Measurements from ENCODE around the gene WWC2. TPM values are rescaled to one million over a fixed set of nuclear protein-coding genes. Genes with fewer than 3 reads are reported as not detected.

Gene WWC2
- total RNA-seq, 1 donor from 2014 or later: 0.05 TPM

DNA sequence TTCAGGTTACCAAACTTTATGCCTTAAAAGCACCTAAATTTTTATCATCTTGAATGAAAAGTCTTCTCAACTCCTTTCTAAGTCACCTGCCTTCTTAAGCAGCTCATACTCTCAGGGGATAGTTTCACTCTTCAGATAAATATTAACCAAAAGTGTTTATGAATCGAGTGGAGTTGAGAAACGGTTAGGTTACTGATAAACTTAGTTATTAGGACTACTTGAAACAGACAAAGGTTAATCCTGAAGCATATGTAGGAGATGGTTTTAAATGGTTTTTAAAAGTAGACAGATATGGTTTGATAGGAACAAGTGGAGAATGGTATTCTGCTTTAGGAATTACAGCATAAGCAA is 188.2 kb downstream of the WWC2 start:
- intact Hi-C loops (cut with micrococcal nuclease): no loop called here

GRCh38 chr4:183287677-183288076 is 188.6 kb downstream of the WWC2 start:
- intact Hi-C loops (cut with micrococcal nuclease): no loop called here

- intact Hi-C loops (cut with micrococcal nuclease): no loop called here
Observed at GRCh38 chr4:183288955-183289354, 189.9 kb downstream of the WWC2 start.

GRCh38 chr4:183289688-183290087 is 190.6 kb downstream of the WWC2 start:
- intact Hi-C loops (cut with micrococcal nuclease): no loop called here

DNA sequence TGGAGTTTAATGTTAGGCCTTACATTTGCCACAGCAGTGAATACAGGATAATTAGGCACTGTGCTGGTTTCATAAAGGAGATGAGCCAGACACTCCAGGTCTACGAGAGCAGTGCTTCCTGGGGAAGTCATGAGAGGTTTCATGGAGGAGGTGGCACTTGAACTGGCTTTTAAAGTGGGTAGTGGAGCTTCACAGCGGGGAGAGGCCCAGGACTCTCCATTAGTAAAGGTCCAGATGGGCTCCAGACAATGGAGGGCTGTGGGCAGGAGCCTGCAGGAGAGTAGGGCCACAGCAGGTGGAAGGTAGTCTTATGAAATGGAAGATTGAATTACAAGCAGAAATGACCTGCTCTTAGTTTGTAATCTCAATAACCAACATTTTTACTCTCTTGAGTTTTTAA is 192.0 kb downstream of the WWC2 start:
- intact Hi-C loops (cut with micrococcal nuclease): no loop called here

- intact Hi-C loops (cut with micrococcal nuclease): no loop called here
Observed at GRCh38 chr4:183295711-183296110, 196.7 kb downstream of the WWC2 start.

DNA sequence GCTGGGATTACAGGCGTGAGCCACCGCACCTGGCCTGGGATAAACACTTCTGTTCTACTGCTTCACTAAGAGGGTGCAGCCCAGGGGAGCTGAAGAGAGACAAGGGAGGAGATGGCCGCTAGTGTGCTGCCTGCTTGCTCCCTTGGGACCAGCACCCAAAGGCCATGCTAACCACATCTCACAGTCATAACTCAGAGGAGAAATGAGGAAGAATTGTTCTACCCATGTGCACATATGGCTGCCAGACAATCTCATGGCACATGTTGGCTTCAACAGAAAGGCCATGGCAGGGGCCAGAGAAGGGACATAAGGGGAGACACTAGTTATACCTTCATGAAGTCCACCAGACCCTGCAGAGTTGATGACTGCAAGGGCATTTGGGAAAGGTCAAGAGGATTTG is 198.6 kb downstream of the WWC2 start:
- intact Hi-C loops (cut with micrococcal nuclease): no loop called here

DNA sequence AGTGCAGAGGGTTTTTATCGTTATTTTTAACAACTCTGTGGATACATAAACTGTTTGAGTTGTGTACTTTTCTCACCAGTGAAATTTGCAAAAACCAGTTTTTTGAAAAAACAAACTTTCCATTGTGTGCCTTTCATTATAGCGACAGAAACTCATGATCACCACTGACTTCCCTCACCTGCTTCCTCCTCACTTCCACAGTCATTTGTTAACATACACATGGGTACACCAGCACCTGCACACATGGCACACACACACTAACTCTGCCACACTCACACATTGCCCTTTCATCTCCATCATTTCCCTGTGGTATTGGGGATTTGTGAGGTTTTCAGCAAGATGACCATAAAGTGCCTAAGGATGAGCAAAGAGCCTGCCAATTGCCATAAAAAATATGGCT is 200.4 kb downstream of the WWC2 start:
- intact Hi-C loops (cut with micrococcal nuclease): no loop called here

DNA sequence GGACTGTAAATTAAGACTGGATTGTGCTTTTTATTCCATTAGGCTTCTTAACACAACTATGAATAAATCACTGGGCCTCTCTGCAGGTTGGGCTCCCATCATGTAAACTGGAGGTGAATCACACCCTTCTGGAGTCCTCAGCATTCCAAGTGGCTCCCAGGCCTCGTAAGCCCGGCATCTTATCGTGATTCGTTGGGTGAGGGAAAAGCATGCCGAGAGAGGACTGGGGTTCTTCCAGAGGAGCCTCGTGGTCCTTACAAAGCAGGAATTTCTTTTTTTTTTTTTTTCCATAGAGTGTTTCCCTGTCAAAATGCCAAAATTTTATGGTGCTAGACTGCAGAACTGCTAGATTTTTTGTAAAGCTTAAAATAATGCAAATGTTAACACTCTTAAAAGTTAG is 201.0 kb downstream of the WWC2 start:
- intact Hi-C loops (cut with micrococcal nuclease): no loop called here

- intact Hi-C loops (cut with micrococcal nuclease): no loop called here
Observed at GRCh38 chr4:183300655-183301054, 201.6 kb downstream of the WWC2 start.

DNA sequence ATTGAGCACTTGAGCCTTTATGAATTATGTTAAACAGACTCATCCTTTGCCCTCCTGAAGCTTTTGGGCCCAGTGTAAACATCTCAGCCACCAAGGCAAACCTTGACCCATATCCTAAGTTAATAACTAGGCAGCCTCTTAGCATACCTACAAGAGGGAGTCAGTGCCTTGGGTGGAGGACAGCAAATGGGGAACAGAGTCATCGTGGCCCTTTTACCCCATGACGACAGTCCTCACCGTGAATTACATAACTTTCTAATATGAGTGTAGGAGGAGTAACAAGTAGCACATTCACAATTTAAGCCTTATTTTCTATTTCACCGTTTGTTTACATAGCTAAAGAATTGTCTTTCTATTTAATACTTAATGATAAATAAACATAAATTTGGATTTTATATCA is 204.2 kb downstream of the WWC2 start:
- intact Hi-C loops (cut with micrococcal nuclease): no loop called here

DNA sequence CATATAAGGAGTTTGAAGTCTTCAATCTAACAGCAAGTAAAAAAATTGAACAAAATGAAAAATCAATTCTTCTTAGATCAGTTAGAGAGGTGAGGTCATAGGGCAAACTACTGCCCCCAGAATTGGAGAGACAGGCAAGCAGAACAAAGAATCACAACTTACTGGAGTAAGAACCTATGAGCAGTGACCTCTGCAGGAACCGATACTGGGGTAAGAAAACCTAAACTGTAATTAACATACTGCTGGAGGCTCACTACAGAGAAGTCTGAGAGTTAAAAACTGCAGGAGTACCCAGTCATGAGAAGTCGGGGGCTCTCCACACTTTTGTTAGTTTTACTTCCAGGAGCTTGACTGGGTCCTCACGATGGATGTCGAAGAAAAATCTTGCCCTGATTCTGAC is 205.0 kb downstream of the WWC2 start:
- intact Hi-C loops (cut with micrococcal nuclease): no loop called here

- intact Hi-C loops (cut with micrococcal nuclease): no loop called here
Observed at GRCh38 chr4:183304538-183304937, 205.5 kb downstream of the WWC2 start.

DNA sequence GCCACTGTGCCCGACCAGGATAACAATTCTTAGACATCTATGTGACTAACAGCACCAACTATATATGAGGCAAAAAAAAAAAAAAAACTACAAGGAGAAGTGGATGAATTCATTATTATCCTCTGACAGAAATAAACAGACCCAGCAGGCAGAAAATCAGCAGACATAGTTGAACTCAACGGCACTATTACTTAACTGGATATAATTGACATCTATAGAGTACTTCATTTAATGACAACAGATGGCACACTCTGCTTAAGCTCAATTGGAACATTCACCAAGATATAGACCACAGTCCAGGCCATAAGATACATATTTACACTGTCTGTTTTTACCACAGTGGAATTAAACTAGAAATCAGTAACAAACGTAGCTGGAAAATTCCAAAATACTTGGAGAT is 207.8 kb downstream of the WWC2 start:
- intact Hi-C loops (cut with micrococcal nuclease): no loop called here

DNA sequence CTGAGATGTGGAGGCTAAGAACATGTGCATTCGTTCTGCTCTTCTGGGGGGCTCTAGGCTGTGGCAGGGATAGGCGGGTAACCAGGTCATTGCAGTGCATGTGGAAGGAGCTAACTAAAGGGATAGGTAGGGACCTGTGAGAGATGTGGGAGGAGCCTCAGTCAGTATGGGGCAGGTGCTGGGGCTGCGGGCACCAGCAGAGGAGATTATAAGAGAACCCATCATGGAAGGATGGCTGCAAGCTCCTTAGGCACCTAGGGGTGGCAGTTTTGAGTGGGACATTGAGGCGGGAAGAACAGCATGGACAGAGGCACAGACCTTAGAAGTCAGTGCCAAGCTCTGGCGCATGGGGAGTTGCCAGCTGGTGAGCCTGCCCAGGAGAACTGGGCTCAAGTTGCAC is 213.8 kb downstream of the WWC2 start:
- intact Hi-C loops (cut with micrococcal nuclease): no loop called here

DNA sequence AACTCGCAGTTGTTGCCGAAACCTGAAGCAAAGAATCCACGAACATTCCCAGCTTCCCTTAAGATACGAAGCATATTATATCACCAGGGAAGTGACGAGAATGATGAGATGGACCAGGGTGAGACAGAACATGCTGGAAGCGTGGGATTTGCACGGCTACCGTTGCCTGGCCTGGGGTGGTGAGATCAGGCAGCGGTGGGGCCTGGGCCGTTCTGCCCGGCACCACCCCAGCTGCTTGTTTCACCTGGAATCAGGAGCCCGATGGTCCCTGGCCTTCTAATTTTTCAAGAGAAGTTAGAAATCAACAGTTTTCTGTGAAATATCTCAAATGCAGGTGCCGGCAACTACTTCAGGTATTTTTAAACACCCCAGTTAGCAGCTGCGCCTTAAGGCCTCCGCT is 215.3 kb downstream of the WWC2 start:
- intact Hi-C loops (cut with micrococcal nuclease): no loop called here

DNA sequence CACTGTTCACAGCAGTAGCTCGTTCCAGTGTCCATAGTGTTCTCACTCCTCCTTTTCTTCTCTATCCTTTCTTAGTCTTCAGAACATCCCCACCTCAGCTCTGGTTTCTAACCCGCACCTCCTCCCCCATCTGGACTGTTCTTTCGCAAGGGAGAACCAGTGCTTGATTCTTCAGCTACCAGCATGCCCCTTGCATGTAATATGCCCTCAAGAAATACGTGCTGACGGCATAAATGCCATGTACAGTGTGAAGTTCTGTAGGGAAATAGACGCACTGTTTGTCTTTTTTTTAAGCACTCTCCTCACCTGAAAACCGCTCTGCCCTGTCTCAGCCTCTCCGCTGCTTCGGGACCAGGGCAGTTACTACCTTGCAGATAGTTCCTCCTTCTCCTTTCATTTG is 215.7 kb downstream of the WWC2 start:
- intact Hi-C loops (cut with micrococcal nuclease): no loop called here

DNA sequence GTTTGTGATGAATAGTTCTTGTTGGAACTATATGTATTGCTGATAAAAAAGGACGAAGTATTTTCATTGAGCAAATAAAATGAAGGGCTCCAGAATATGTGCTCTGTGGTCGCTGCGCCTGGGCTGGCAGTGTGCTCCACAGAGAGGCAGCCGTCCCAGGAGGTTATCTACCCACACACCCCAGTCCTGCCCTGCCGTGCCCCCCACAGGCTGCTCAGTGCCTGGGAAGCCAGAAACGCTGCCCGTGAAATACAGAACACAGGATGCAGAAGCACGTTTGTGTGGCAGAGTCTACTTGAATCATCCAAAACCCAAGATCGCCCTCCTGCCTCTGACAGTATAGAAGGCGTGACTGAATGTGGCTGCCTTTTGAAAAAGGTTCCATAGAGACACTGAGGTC is 219.6 kb downstream of the WWC2 start:
- intact Hi-C loops (cut with micrococcal nuclease): no loop called here

DNA sequence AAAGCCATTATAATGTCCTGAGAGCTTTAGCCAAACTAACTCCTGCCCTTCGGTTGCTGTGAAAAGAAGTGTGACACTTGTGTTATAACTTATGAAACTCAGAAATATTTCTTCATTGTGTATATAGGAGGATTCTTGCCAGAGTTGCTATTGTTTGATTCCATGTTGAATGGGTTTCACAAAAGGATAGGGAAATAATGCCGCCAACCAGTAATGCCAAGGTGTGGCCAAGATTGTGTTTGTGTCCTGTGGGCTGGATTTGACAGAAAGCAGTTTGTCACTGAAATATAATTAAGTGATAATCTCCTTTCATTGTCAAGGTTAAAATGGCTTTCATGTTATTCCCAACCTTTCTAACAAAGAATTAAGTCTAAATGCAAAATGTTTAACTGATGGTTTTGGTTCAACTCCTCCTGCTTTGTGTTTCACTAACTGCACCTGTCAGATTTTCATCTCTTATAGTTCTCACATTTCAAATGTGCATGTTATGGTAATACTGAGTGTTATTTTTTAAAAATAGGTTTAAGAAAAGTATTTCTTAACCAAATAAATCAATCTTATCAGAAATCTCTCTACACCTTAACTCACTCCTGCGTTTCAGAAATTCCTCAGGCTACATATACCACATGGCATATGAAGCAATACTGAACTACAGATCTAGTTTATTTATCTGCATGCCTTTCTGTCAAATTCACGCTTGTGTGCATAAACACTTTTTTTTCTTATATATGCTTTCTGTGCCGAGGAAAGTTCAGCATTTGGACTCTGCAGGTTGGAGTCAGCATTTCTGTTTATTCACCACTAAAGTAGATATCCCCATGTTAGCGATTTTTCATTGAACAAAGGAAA is 221.4 kb downstream of the WWC2 start, which contains the start of gene CLDN22:
Gene CLDN22 (minus strand): TSS at position 66 of the 849 bp plus-strand sequence. CDS start 58 bp downstream, at position 8.
- intact Hi-C loops (cut with micrococcal nuclease): no loop called here

- intact Hi-C loops (cut with micrococcal nuclease): no loop called here
Observed at GRCh38 chr4:183321079-183321478, 222.0 kb downstream of the WWC2 start.

DNA sequence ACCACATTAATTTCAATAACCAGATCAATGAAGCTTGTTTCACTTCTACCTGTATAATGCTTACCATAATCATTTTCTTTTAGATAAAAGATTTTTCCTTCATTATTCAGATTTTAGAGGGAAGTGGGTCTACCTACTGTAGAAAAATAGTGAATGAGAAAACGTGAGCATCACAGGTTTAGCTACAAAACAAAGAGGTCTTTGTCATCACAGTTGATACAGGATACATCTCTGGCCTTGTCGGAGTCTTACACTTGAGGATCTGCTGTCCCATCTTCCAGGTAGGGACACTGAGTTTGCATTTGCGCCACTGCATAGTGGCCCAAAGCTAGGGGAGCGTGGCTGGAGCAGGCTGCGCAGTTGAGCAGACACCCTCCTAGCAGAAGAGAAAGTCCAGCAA is 222.5 kb downstream of the WWC2 start:
- intact Hi-C loops (cut with micrococcal nuclease): no loop called here

DNA sequence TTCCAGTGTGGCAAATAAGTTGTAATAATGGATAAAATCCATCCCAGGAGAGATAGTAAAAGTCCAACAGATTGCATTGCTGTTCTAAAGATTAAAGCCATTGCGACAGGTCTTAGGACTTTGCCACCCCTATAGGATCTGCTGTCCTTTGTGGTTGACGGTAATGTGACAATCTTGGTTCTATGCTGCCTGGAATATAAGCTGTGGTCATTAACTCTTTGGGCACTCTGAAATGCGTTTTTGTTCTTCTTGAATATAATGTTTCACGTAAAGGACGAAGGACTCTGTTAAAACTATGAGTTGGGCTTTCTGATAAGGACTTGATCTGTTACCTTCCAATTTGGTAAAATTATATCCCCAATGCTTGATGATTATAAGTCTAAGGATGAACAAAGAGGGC is 223.3 kb downstream of the WWC2 start, which contains the start of gene CLDN24:
Gene CLDN24 (minus strand): TSS at position 101 of the 400 bp plus-strand sequence. CDS start 0 bp downstream, at position 101.
- intact Hi-C loops (cut with micrococcal nuclease): no loop called here

- intact Hi-C loops (cut with micrococcal nuclease): no loop called here
Observed at GRCh38 chr4:183323295-183323694, 224.2 kb downstream of the WWC2 start.
